GM23338 (cell line): ENCODE results near the gene OTUD6A. TPM values are rescaled to one million over a fixed set of nuclear protein-coding genes. Genes with fewer than 3 reads are reported as not detected.

ENCODE experiments used
- ATAC-seq: fragments of 200-7000 bp; cut with Tn5 transposase; 3 replicates; pipeline ENCODE4 v1.9.1; 2020
- DNase-seq: peaks from one replicate; pipeline ENCODE4 v3.0.0-alpha.2; 2015; ENCODE audit warnings: low spot score
- H2AFZ ChIP-seq: fragments of 200-600 bp; sonication (generic); 2 replicates; pipeline ENCODE4 v1.8.0; 2016; ENCODE audit warnings: antibody characterized with exemption, mild to moderate bottlenecking, moderate library complexity
- H3F3A ChIP-seq: fragments of 200-600 bp; sonication (generic); replicated peaks from 2 replicates; pipeline ENCODE4 v1.8.0; 2017; ENCODE audit warnings: antibody characterized with exemption, mixed run types, low read depth
- H3K27ac ChIP-seq: fragments of 200-600 bp; sonication (generic); 2 replicates; pipeline ENCODE4 v1.6.1; 2016; ENCODE audit warnings: low read depth
- H3K27me3 ChIP-seq: fragments of 200-600 bp; sonication (generic); 2 replicates; pipeline ENCODE4 v1.8.0; 2016; ENCODE audit warnings: mild to moderate bottlenecking, mixed run types, moderate library complexity; ENCODE audit not compliant: insufficient read depth
- H3K36me3 ChIP-seq: fragments of 200-600 bp; sonication (generic); 2 replicates; pipeline ENCODE4 v1.8.0; 2016; ENCODE audit warnings: mild to moderate bottlenecking; ENCODE audit not compliant: insufficient read depth
- H3K4me1 ChIP-seq: fragments of 200-600 bp; sonication (generic); 2 replicates; pipeline ENCODE4 v1.8.0; 2016; ENCODE audit warnings: mild to moderate bottlenecking, moderate library complexity; ENCODE audit not compliant: insufficient read depth
- H3K4me2 ChIP-seq: fragments of 200-600 bp; sonication (generic); 2 replicates; pipeline ENCODE4 v1.7.1; 2017; ENCODE audit warnings: mixed run types
- H3K4me3 ChIP-seq: fragments of 200-600 bp; sonication (generic); 2 replicates; pipeline ENCODE4 v1.6.1; 2016; ENCODE audit warnings: mixed run types
- H3K79me2 ChIP-seq: fragments of 200-600 bp; sonication (generic); replicated peaks from 2 replicates; pipeline ENCODE4 v1.8.0; 2017; ENCODE audit warnings: mild to moderate bottlenecking; ENCODE audit not compliant: insufficient read depth
- H3K9me2 ChIP-seq: fragments of 200-600 bp; sonication (generic); 2 replicates; pipeline ENCODE4 v1.8.0; 2017; ENCODE audit not compliant: insufficient read depth
- H4K20me1 ChIP-seq: fragments of 200-600 bp; sonication (generic); replicated peaks from 2 replicates; pipeline ENCODE4 v1.8.0; 2017; ENCODE audit warnings: mild to moderate bottlenecking; ENCODE audit not compliant: insufficient read depth
- H3K27ac Mint-ChIP-seq: 2 replicates; pipeline ENCODE4 v1.8.0; 2020; ENCODE audit warnings: inconsistent platforms, mild to moderate bottlenecking, moderate library complexity, mixed read lengths
- H3K27me3 Mint-ChIP-seq: 3 replicates; pipeline ENCODE4 v1.8.0; 2022; ENCODE audit warnings: low read depth, mild to moderate bottlenecking, moderate library complexity, mixed read lengths, inconsistent platforms; ENCODE audit not compliant: insufficient read depth, poor library complexity
- H3K36me3 Mint-ChIP-seq: 3 replicates; pipeline ENCODE4 v1.8.0; 2021; ENCODE audit warnings: low read depth, mild to moderate bottlenecking, inconsistent platforms, moderate library complexity, mixed read lengths
- H3K4me1 Mint-ChIP-seq: 3 replicates; pipeline ENCODE4 v1.8.0; 2020; ENCODE audit warnings: mild to moderate bottlenecking, inconsistent platforms, mixed read lengths
- H3K4me3 Mint-ChIP-seq: 3 replicates; pipeline ENCODE4 v1.8.0; 2021; ENCODE audit warnings: moderate library complexity, mild to moderate bottlenecking, inconsistent platforms, mixed read lengths
- H3K9me3 Mint-ChIP-seq: 3 replicates; pipeline ENCODE4 v1.8.0; 2020; ENCODE audit warnings: moderate library complexity, mild to moderate bottlenecking, inconsistent platforms, mixed read lengths
- CREB1 ChIP-seq: fragments of 250-450 bp; sonication (Bioruptor Pico); IDR thresholded peaks from 2 replicates; pipeline ENCODE4 v1.5.0; 2020; ENCODE audit warnings: low read depth, mild to moderate bottlenecking, moderate library complexity
- CTCF ChIP-seq, 2 experiments: fragments of 200-600 bp in 1 of 2; sonication (generic) in 1 of 2; conservative IDR thresholded peaks; 2 replicates each; pipeline versions ENCODE4 v1.5.1 to v1.6.1; 2016 to 2017; ENCODE audit warnings: antibody characterized with exemption in 2 of 2, low read depth in 2 of 2, mild to moderate bottlenecking in 2 of 2, moderate library complexity in 1 of 2
- ETS1 ChIP-seq: IDR thresholded peaks from 2 replicates; pipeline ENCODE4 v1.6.1; 2016; ENCODE audit warnings: antibody characterized with exemption
- EZH2 ChIP-seq: fragments of 200-600 bp; sonication (generic); IDR thresholded peaks from one replicate; pipeline ENCODE4 v1.8.0; 2017; ENCODE audit warnings: antibody characterized with exemption, mild to moderate bottlenecking, low read depth; ENCODE audit not compliant: unreplicated experiment
- EZH2phosphoT487 ChIP-seq: fragments of 200-600 bp; sonication (generic); IDR thresholded peaks from one replicate; pipeline ENCODE4 v1.8.1; 2018; ENCODE audit warnings: antibody characterized with exemption; ENCODE audit not compliant: unreplicated experiment
- JUNB ChIP-seq: IDR thresholded peaks from one replicate; pipeline ENCODE4 v1.6.1; 2016; ENCODE audit warnings: antibody characterized with exemption; ENCODE audit not compliant: unreplicated experiment
- NANOG ChIP-seq: IDR thresholded peaks from 2 replicates; pipeline ENCODE4 v1.6.1; 2016; ENCODE audit warnings: antibody characterized with exemption, borderline replicate concordance
- STAT1 ChIP-seq: IDR thresholded peaks from one replicate; pipeline ENCODE4 v1.6.1; 2016; ENCODE audit warnings: antibody characterized with exemption; ENCODE audit not compliant: unreplicated experiment
- ZNF114 ChIP-seq: fragments of 250-450 bp; sonication (Bioruptor Pico); IDR thresholded peaks from 2 replicates; pipeline ENCODE4 v1.5.0; 2020; ENCODE audit warnings: mild to moderate bottlenecking, moderate library complexity
- polyA plus RNA-seq: library from polyadenylated mRNA; unstranded; fragments of >200 nt; fragmentation: Nextera tagmentation; extraction: Ambion mirVana; gene quantifications from 2 replicates; pipeline ENCODE4 v1.2.1, GENCODE V29; 2016
- total RNA-seq: library from RNA; depleted of rRNA; stranded (reverse); fragments of >200 nt; shearing (Covaris generic); gene quantifications from 2 replicates; pipeline ENCODE4 v1.2.3, GENCODE V29; 2014
- TF ChIP-seq, protein P1 (sequence below): IDR thresholded peaks from one replicate; pipeline ENCODE4 v1.6.1; 2018; ENCODE audit warnings: antibody characterized with exemption; ENCODE audit not compliant: unreplicated experiment

OTUD6A gene
- total and polyA plus RNA-seq, 2 experiments from 2014 or later, result 0.17 TPM; not detected in 1

- Histone ChIP-seq H3K79me2 (no peaks in the 10 kb centered on the region), H3K9me2 (no peaks in the 10 kb centered on the region), H3K36me3 (no peaks in the 10 kb centered on the region), H3K4me1 (no peaks in the 10 kb centered on the region), H3K27me3 (no peaks in the 10 kb centered on the region), H4K20me1 (no peaks in the 10 kb centered on the region), H3K27ac (no peak overlapping the region), H3K4me2 (no peak overlapping the region), H3F3A (no peaks in the 10 kb centered on the region), H3K4me3 (no peak overlapping the region), H2AFZ (no peak overlapping the region)
- Mint-ChIP-seq H3K4me3 (no peak overlapping the region), H3K27me3 (peaks cover 2% of the 10 kb centered on the region), H3K4me1 (peaks cover 2% of the 10 kb centered on the region), H3K36me3 (no peaks in the 10 kb centered on the region), H3K27ac (no peak overlapping the region), H3K9me3 (no peaks in the 10 kb centered on the region)
- ATAC-seq, result no peak
- TF ChIP-seq STAT1 (no peak), EZH2 (no peak), JUNB (no peak), CTCF (conservative IDR thresholded peaks at IDR 0.05; ENCODE audit: low read depth in 2 of 2) (peak in 1 of 2 experiments; percentile 44; a peak in 2 of 4 replicates), EZH2phosphoT487 (no peak), ETS1 (no peak), NANOG (no peak)
- peak; percentile 20 for DNase-seq
These were observed 18.6 kb upstream of the OTUD6A start for GRCh38 chrX:70043685-70044084.

GRCh38 chrX:70044541-70045245, 17.6 kb upstream of the OTUD6A start:
- Mint-ChIP-seq H3K4me1 (peaks cover 2% of the 10 kb centered on the region), H3K27me3 (peaks cover 2% of the 10 kb centered on the region), H3K27ac (no peak overlapping the region), H3K36me3 (no peaks in the 10 kb centered on the region), H3K4me3 (no peak overlapping the region), H3K9me3 (no peaks in the 10 kb centered on the region)
- no peak overlapping the region for H3K27ac ChIP-seq
- no peaks in the 10 kb centered on the region for H3K79me2 ChIP-seq
- ATAC-seq (no peak), DNase-seq (no peak)
- H2AFZ ChIP-seq, result no peak overlapping the region
- no peaks in the 10 kb centered on the region for H3F3A ChIP-seq
- H3K4me3 ChIP-seq, result no peak overlapping the region
- H3K9me2 ChIP-seq, result no peaks in the 10 kb centered on the region
- no peak for TF ChIP-seq ZNF114
- no peak for TF ChIP-seq CREB1 (CRISPR knock-in tag)
- TF ChIP-seq JUNB, result no peak
- TF ChIP-seq, protein P1, sequence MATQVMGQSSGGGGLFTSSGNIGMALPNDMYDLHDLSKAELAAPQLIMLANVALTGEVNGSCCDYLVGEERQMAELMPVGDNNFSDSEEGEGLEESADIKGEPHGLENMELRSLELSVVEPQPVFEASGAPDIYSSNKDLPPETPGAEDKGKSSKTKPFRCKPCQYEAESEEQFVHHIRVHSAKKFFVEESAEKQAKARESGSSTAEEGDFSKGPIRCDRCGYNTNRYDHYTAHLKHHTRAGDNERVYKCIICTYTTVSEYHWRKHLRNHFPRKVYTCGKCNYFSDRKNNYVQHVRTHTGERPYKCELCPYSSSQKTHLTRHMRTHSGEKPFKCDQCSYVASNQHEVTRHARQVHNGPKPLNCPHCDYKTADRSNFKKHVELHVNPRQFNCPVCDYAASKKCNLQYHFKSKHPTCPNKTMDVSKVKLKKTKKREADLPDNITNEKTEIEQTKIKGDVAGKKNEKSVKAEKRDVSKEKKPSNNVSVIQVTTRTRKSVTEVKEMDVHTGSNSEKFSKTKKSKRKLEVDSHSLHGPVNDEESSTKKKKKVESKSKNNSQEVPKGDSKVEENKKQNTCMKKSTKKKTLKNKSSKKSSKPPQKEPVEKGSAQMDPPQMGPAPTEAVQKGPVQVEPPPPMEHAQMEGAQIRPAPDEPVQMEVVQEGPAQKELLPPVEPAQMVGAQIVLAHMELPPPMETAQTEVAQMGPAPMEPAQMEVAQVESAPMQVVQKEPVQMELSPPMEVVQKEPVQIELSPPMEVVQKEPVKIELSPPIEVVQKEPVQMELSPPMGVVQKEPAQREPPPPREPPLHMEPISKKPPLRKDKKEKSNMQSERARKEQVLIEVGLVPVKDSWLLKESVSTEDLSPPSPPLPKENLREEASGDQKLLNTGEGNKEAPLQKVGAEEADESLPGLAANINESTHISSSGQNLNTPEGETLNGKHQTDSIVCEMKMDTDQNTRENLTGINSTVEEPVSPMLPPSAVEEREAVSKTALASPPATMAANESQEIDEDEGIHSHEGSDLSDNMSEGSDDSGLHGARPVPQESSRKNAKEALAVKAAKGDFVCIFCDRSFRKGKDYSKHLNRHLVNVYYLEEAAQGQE, result no peak
- TF ChIP-seq EZH2, result no peak
- no peaks in the 10 kb centered on the region for H3K27me3 ChIP-seq
- H3K36me3 ChIP-seq, result no peaks in the 10 kb centered on the region
- H4K20me1 ChIP-seq, result no peaks in the 10 kb centered on the region
- H3K4me1 ChIP-seq, result no peaks in the 10 kb centered on the region
- H3K4me2 ChIP-seq, result no peak overlapping the region
